K562 (cell line): ENCODE measurements around the gene PDE2A. TPM values are rescaled to one million over a fixed set of nuclear protein-coding genes. Genes with fewer than 3 reads are reported as not detected.

Source experiments
- DIDO1 ChIP-seq: fragments of 450-650 bp; IDR thresholded peaks from 2 replicates; pipeline ENCODE4 v1.6.1; 2016; ENCODE audit warnings: low read depth, missing biosample characterization, missing genetic modification characterization
- ETV1 ChIP-seq: fragments of 450-650 bp; conservative IDR thresholded peaks from 2 replicates; pipeline ENCODE4 v1.6.1; 2016; ENCODE audit warnings: missing genetic modification characterization, control low read depth, low read depth, missing compliant biosample characterization
- FOXK1 ChIP-seq: sonication (generic); formaldehyde crosslinking; IDR thresholded peaks from 2 replicates; pipeline ENCODE4 v1.8.0; 2022; ENCODE audit warnings: missing genetic modification reagents, mild to moderate bottlenecking, borderline replicate concordance
- HMG20B ChIP-seq: fragments of 250-450 bp; sonication (Bioruptor Pico); IDR thresholded peaks from 2 replicates; pipeline ENCODE4 v1.5.0; 2021; ENCODE audit warnings: mild to moderate bottlenecking
- KAT8 ChIP-seq: fragments of 450-650 bp; IDR thresholded peaks from 2 replicates; pipeline ENCODE4 v1.6.1; 2016; ENCODE audit warnings: low read depth, mild to moderate bottlenecking
- LCOR ChIP-seq: sonication (generic); formaldehyde crosslinking; IDR thresholded peaks from 2 replicates; pipeline ENCODE4 v1.8.0; 2022; ENCODE audit warnings: mild to moderate bottlenecking, missing genetic modification reagents
- MECOM ChIP-seq: fragments of 250-450 bp; sonication (Bioruptor Pico); IDR thresholded peaks from 2 replicates; pipeline ENCODE4 v1.8.0; 2022; ENCODE audit warnings: inconsistent platforms
- MXI1 ChIP-seq: IDR thresholded peaks from 2 replicates; pipeline ENCODE4 v1.6.1; 2011; ENCODE audit warnings: low read depth, mild to moderate bottlenecking, improper control_type of control experiment, low read length
- PHF20 ChIP-seq: fragments of 450-650 bp; IDR thresholded peaks from 2 replicates; pipeline ENCODE4 v1.6.1; 2018; ENCODE audit not compliant: partially characterized antibody
- PHF21A ChIP-seq: fragments of 450-650 bp; IDR thresholded peaks from 2 replicates; pipeline ENCODE4 v1.6.1; 2017; ENCODE audit warnings: low read depth, borderline replicate concordance
- POLR2AphosphoS5 ChIP-seq: IDR thresholded peaks from 2 replicates; pipeline ENCODE4 v1.6.1; 2011; ENCODE audit warnings: mild to moderate bottlenecking, low read depth, low read length, moderate library complexity; ENCODE audit not compliant: control insufficient read depth, insufficient read depth
- PRPF4 ChIP-seq: fragments of 200-400 bp; formaldehyde crosslinking; IDR thresholded peaks from one replicate; pipeline ENCODE4 v1.6.1; 2017; ENCODE audit warnings: low read length, low read depth, mild to moderate bottlenecking; ENCODE audit not compliant: insufficient read depth, poor library complexity, severe bottlenecking
- PURB ChIP-seq: sonication (generic); formaldehyde crosslinking; IDR thresholded peaks from 2 replicates; pipeline ENCODE4 v1.9.0; 2021; ENCODE audit warnings: low read depth, mild to moderate bottlenecking, missing genetic modification reagents
- RBBP5 ChIP-seq: fragments of 200-600 bp; sonication (generic); IDR thresholded peaks from 2 replicates; pipeline ENCODE4 v1.6.1; 2012; ENCODE audit warnings: borderline replicate concordance, mild to moderate bottlenecking, low read length, control low read depth, inconsistent platforms; ENCODE audit not compliant: insufficient read depth, poor library complexity, severe bottlenecking
- TCF7 ChIP-seq: sonication (generic); IDR thresholded peaks from 2 replicates; pipeline ENCODE4 v1.6.1; 2016; ENCODE audit warnings: antibody characterized with exemption, borderline replicate concordance
- TCF7L2 ChIP-seq: fragments of 150-350 bp; IDR thresholded peaks from 2 replicates; pipeline ENCODE4 v1.6.1; 2016; ENCODE audit warnings: low read depth, mild to moderate bottlenecking, low read length, moderate library complexity
- ZNF224 ChIP-seq: sonication (generic); formaldehyde crosslinking; IDR thresholded peaks from 2 replicates; pipeline ENCODE4 v1.8.0; 2022; ENCODE audit warnings: mild to moderate bottlenecking, missing genetic modification reagents
- ZSCAN29 ChIP-seq: fragments of 450-650 bp; IDR thresholded peaks from 2 replicates; pipeline ENCODE4 v1.6.1; 2017
- polyA plus RNA-seq, 8 experiments: library from polyadenylated mRNA; depleted of rRNA in 4 of 8; stranded (reverse) in 5 of 8; unstranded in 3 of 8; fragments of >200 nt; fragmentation: Nextera tagmentation in 2 of 8; fragmentation: Illumina TruSeq in 1 of 8; extraction: Ambion mirVana in 2 of 8; extraction: Trizol in 1 of 8; gene quantifications; 2 replicates each; pipeline versions ENCODE4 v1.2.1 to v1.2.3, GENCODE V29; 2011 to 2014; ENCODE audit warnings: inconsistent platforms in 1 of 8, missing spikeins in 1 of 8
- total RNA-seq, 7 experiments: library from RNA; depleted of rRNA in 6 of 7; stranded (reverse); fragments of >200 nt in 6 of 7; fragmentation: Illumina TruSeq in 2 of 7; extraction: Trizol in 2 of 7; gene quantifications; 2 replicates each; pipeline versions ENCODE4 v1.2.1 to v1.2.3, GENCODE V29; 2011 to 2021; ENCODE audit warnings: low replicate concordance in 1 of 7
- TF ChIP-seq, protein P1 (sequence below): sonication (generic); formaldehyde crosslinking; IDR thresholded peaks from 2 replicates; pipeline ENCODE4 v1.5.0; 2020; ENCODE audit warnings: missing genetic modification reagents
- TF ChIP-seq, protein P2 (sequence below): fragments of 450-650 bp; IDR thresholded peaks from 2 replicates; pipeline ENCODE4 v1.6.1; 2017; ENCODE audit warnings: mild to moderate bottlenecking, moderate library complexity
- TF ChIP-seq, protein P3 (sequence below): fragments of 250-450 bp; sonication (Bioruptor Pico); IDR thresholded peaks from 2 replicates; pipeline ENCODE4 v1.8.0; 2021; ENCODE audit warnings: moderate library complexity, mild to moderate bottlenecking, inconsistent platforms
- TF ChIP-seq, protein P4 (sequence below): IDR thresholded peaks from 2 replicates; pipeline ENCODE4 v1.6.1; 2012; ENCODE audit warnings: low read depth, low read length, improper control_type of control experiment, borderline replicate concordance
- TF ChIP-seq, protein P5 (sequence below), 2 experiments: fragments of 250-450 bp in 1 of 2; fragments of 450-650 bp in 1 of 2; sonication (Bioruptor Pico) in 1 of 2; IDR thresholded peaks; 2 replicates each; pipeline versions ENCODE4 v1.6.1 to v1.8.0; 2016 to 2021; ENCODE audit warnings: mild to moderate bottlenecking in 2 of 2, moderate library complexity in 2 of 2, missing compliant biosample characterization in 1 of 2, missing genetic modification characterization in 1 of 2

The PDE2A gene
- total and polyA plus RNA-seq, 9 of the 15 experiments (the other 6 are each of a cell fraction or from before 2014, with no cell fraction given), result 0.07 to 15.2 (median 1.6) TPM; not detected in 1

DNA sequence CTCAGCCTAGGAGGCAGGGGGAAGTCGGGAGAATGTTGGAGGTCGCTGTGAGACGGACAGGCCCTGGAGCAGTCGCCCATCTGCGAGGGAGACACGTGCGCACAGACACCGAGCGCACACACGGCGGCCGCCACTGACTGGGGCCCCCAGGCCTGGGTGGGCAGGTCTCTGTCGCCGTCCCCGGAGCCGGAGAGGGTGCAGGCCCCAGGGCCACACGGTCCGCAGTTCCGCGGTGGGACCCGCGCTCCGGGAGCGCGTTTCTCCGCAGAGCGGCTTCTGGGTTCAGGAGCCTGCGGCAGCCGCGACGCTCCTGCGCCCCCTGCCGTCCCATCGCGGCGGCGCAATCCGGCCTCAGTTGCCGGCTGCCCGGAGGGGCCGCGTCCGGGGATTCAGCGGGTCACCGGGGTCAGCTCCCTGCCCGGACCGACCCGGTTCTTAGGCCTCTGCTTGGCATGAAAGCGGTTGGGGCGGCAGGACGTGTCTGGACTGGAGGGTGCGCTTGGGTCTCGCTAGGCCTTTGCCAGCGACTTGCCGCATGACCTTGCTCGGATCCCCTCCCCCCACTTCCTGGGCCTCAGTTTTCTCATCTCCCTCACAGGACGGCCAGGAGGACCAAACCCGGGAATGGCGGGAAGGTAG is 31.2 kb downstream of the PDE2A start (continued):
- TF ChIP-seq, protein P1, sequence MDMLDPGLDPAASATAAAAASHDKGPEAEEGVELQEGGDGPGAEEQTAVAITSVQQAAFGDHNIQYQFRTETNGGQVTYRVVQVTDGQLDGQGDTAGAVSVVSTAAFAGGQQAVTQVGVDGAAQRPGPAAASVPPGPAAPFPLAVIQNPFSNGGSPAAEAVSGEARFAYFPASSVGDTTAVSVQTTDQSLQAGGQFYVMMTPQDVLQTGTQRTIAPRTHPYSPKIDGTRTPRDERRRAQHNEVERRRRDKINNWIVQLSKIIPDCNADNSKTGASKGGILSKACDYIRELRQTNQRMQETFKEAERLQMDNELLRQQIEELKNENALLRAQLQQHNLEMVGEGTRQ (CRISPR knock-in tag), result peak; percentile 40; the same call in 1 of the 2 replicates
- TF ChIP-seq PHF20 (peak; percentile 35), ZSCAN29 (peak; percentile 93), HMG20B (CRISPR knock-in tag) (no peak), TCF7 (no peak), POLR2AphosphoS5 (no peak), PRPF4 (no peak), DIDO1 (no peak), LCOR (CRISPR knock-in tag) (peak; percentile 20; the same call in 1 of the 2 replicates), KAT8 (no peak), PURB (no peak), RBBP5 (no peak), FOXK1 (no peak), ETV1 (tag) (no peak), ZNF224 (no peak), PHF21A (no peak; the same call in 1 of the 2 replicates), TCF7L2 (no peak), MXI1 (no peak), MECOM (CRISPR knock-in tag) (no peak)
- TF ChIP-seq, protein P2, sequence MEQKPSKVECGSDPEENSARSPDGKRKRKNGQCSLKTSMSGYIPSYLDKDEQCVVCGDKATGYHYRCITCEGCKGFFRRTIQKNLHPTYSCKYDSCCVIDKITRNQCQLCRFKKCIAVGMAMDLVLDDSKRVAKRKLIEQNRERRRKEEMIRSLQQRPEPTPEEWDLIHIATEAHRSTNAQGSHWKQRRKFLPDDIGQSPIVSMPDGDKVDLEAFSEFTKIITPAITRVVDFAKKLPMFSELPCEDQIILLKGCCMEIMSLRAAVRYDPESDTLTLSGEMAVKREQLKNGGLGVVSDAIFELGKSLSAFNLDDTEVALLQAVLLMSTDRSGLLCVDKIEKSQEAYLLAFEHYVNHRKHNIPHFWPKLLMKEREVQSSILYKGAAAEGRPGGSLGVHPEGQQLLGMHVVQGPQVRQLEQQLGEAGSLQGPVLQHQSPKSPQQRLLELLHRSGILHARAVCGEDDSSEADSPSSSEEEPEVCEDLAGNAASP, result no peak
- TF ChIP-seq, protein P3, sequence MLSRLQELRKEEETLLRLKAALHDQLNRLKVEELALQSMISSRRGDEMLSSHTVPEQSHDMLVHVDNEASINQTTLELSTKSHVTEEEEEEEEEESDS (CRISPR knock-in tag), result no peak
- TF ChIP-seq, protein P4, sequence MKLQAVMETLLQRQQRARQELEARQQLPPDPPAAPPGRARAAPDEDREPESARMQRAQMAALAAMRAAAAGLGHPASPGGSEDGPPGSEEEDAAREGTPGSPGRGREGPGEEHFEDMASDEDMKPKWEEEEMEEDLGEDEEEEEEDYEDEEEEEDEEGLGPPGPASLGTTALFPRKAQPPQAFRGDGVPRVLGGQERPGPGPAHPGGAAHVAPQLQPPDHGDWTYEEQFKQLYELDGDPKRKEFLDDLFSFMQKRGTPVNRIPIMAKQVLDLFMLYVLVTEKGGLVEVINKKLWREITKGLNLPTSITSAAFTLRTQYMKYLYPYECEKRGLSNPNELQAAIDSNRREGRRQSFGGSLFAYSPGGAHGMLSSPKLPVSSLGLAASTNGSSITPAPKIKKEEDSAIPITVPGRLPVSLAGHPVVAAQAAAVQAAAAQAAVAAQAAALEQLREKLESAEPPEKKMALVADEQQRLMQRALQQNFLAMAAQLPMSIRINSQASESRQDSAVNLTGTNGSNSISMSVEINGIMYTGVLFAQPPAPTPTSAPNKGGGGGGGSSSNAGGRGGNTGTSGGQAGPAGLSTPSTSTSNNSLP, result no peak
- TF ChIP-seq, protein P5, sequence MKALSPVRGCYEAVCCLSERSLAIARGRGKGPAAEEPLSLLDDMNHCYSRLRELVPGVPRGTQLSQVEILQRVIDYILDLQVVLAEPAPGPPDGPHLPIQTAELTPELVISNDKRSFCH (CRISPR knock-in tag; IDR thresholded peaks at IDR 0.05), result no peak
- TF ChIP-seq, protein P5 (tag; IDR thresholded peaks at IDR 0.05), result no peak
